Vagina (tissue), 2 donors: ENCODE data around the gene ITGB3BP. TPM values are rescaled to one million over a fixed set of nuclear protein-coding genes. Genes with fewer than 3 reads are reported as not detected.
"Not testable (repeated sequence)": the region's sequence is repeated elsewhere in the genome, so short reads cannot be mapped to it uniquely, and the experiment has no call there.

Experiments used
- DNase-seq, 2 donors: peaks; one replicate each; pipeline ENCODE4 v3.0.0-alpha.2; 2017; ENCODE audit errors: extremely low spot score in 2 of 2
- H3K27ac ChIP-seq: fragments of 200-600 bp; sonication (generic); one replicate; pipeline ENCODE4 v1.5.1; 2019
- H3K27me3 ChIP-seq: fragments of 200-600 bp; sonication (generic); one replicate; pipeline ENCODE4 v1.5.1; 2019
- H3K36me3 ChIP-seq, 2 donors: fragments of 200-600 bp; sonication (generic); one replicate each; pipeline ENCODE4 v1.5.1; 2017 to 2019
- H3K4me1 ChIP-seq: fragments of 200-600 bp; sonication (generic); one replicate; pipeline ENCODE4 v1.5.1; 2019
- H3K4me3 ChIP-seq, 2 donors: fragments of 200-600 bp; sonication (generic); 1 replicate in 1 of 2; 2 replicates in 1 of 2; pipeline ENCODE4 v1.5.1; 2016 to 2019
- H3K9me3 ChIP-seq: fragments of 200-600 bp; sonication (generic); one replicate; pipeline ENCODE4 v1.5.1; 2019
- CTCF ChIP-seq, 3 experiments: fragments of 450-650 bp in 2 of 3; fragments of 200-600 bp in 1 of 3; sonication (generic) in 1 of 3; IDR thresholded peaks; one replicate each; pipeline ENCODE4 v1.5.1; 2017 to 2019; ENCODE audit warnings: antibody characterized with exemption in 3 of 3, mild to moderate bottlenecking in 2 of 3, moderate library complexity in 2 of 3
- POLR2A ChIP-seq, 2 donors: fragments of 450-650 bp; IDR thresholded peaks; one replicate each; pipeline ENCODE4 v1.6.1; 2017; ENCODE audit warnings: antibody characterized with exemption in 2 of 2, mild to moderate bottlenecking in 2 of 2, moderate library complexity in 2 of 2
- POLR2AphosphoS5 ChIP-seq, 2 donors: sonication (generic); formaldehyde crosslinking; IDR thresholded peaks; one replicate each; pipeline ENCODE4 v1.9.0; 2017; ENCODE audit warnings: antibody characterized with exemption in 2 of 2, mild to moderate bottlenecking in 2 of 2, low read depth in 1 of 2; ENCODE audit not compliant: insufficient read depth in 1 of 2
- intact Hi-C: fragments of 100-400 bp; cut with DNase I; formaldehyde crosslinking; loops from one replicate; pipeline ENCODE4 v1.15.1; 2023
- total RNA-seq: library from RNA; depleted of rRNA; stranded (reverse); fragments of >200 nt; gene quantifications from one replicate; pipeline ENCODE4 v1.2.3, GENCODE V29; 2016

The ITGB3BP gene
- total RNA-seq, 1 donor from 2014 or later, result 11.8 TPM

- no peak overlapping the region for H3K4me3 ChIP-seq
- DNase-seq, result no peak
Measured at GRCh38 chr1:63497577-63497976, 25.4 kb downstream of the ITGB3BP start.

GRCh38 chr1:63487336-63488065, 35.5 kb downstream of the ITGB3BP start:
- no peak for DNase-seq
- no peaks in the 10 kb centered on the region for H3K27me3 ChIP-seq
- H3K4me1 ChIP-seq, result no peaks in the 10 kb centered on the region
- intact Hi-C loops, result no loop called here
- no peaks in the 10 kb centered on the region for H3K36me3 ChIP-seq
- TF ChIP-seq CTCF (IDR thresholded peaks at IDR 0.05) (no peak), POLR2AphosphoS5 (IDR thresholded peaks at IDR 0.05; ENCODE audit: insufficient read depth in 1 of 2, low read depth in 1 of 2) (no peak), POLR2A (IDR thresholded peaks at IDR 0.05) (no peak)
- H3K4me3 ChIP-seq, result no peak overlapping the region
- no peak overlapping the region for H3K27ac ChIP-seq
- no peaks in the 10 kb centered on the region for H3K9me3 ChIP-seq

More at GRCh38 chr1:63497577-63497976, 25.4 kb downstream of the ITGB3BP start:
- intact Hi-C loops, result no loop called here
- no peaks in the 10 kb centered on the region for H3K4me1 ChIP-seq
- H3K27me3 ChIP-seq, result no peaks in the 10 kb centered on the region
- TF ChIP-seq CTCF (IDR thresholded peaks at IDR 0.05) (no peak), POLR2AphosphoS5 (IDR thresholded peaks at IDR 0.05; ENCODE audit: insufficient read depth in 1 of 2, low read depth in 1 of 2) (no peak), POLR2A (IDR thresholded peaks at IDR 0.05) (no peak)
- H3K9me3 ChIP-seq, result no peaks in the 10 kb centered on the region
- H3K36me3 ChIP-seq, result no peaks in the 10 kb centered on the region
- no peak overlapping the region for H3K27ac ChIP-seq

GRCh38 chr1:63486629-63487028, 36.4 kb downstream of the ITGB3BP start:
- DNase-seq, result no peak
- H3K27ac ChIP-seq, result no peak overlapping the region
- H3K9me3 ChIP-seq, result no peaks in the 10 kb centered on the region
- no peaks in the 10 kb centered on the region for H3K4me1 ChIP-seq
- H3K27me3 ChIP-seq, result no peaks in the 10 kb centered on the region
- intact Hi-C loops, result no loop called here
- H3K36me3 ChIP-seq, result no peaks in the 10 kb centered on the region
- no peak overlapping the region for H3K4me3 ChIP-seq
- TF ChIP-seq POLR2AphosphoS5 (IDR thresholded peaks at IDR 0.05; ENCODE audit: insufficient read depth in 1 of 2, low read depth in 1 of 2), result no peak
- TF ChIP-seq POLR2A (IDR thresholded peaks at IDR 0.05), result no peak
- TF ChIP-seq CTCF (IDR thresholded peaks at IDR 0.05), result no peak

- Histone ChIP-seq H3K4me3 (no peak overlapping the region), H3K36me3 (no peaks in the 10 kb centered on the region), H3K9me3 (no peaks in the 10 kb centered on the region), H3K27ac (no peak overlapping the region), H3K4me1 (no peaks in the 10 kb centered on the region), H3K27me3 (no peaks in the 10 kb centered on the region)
- DNase-seq, result no peak
- no peak for TF ChIP-seq CTCF (IDR thresholded peaks at IDR 0.05)
- TF ChIP-seq POLR2A (IDR thresholded peaks at IDR 0.05), result no peak
- intact Hi-C loops, result no loop called here
Measured at GRCh38 chr1:63480057-63480456, 43.0 kb downstream of the ITGB3BP start.

- no peaks in the 10 kb centered on the region for H3K4me1 ChIP-seq
- no peaks in the 10 kb centered on the region for H3K27me3 ChIP-seq
- intact Hi-C loops, result no loop called here
- no peaks in the 10 kb centered on the region for H3K36me3 ChIP-seq
- no peak overlapping the region for H3K4me3 ChIP-seq
- no peak for TF ChIP-seq POLR2A (IDR thresholded peaks at IDR 0.05)
- no peak for TF ChIP-seq POLR2AphosphoS5 (IDR thresholded peaks at IDR 0.05; ENCODE audit: insufficient read depth in 1 of 2, low read depth in 1 of 2)
- TF ChIP-seq CTCF (IDR thresholded peaks at IDR 0.05), result no peak
- no peak for DNase-seq
- no peak overlapping the region for H3K27ac ChIP-seq
- no peaks in the 10 kb centered on the region for H3K9me3 ChIP-seq
Measured at GRCh38 chr1:63475761-63476160, 47.3 kb downstream of the ITGB3BP start.

- H3K27me3 ChIP-seq, H3K9me3 ChIP-seq, H3K27ac ChIP-seq, DNase-seq, intact Hi-C loops, H3K4me3 ChIP-seq, H3K36me3 ChIP-seq, H3K4me1 ChIP-seq: not testable (repeated sequence)
Measured at GRCh38 chr1:63468683-63469082, 54.3 kb downstream of the ITGB3BP start.
